ENCODE measurements around the gene UGT2A3. TPM values are rescaled to one million over a fixed set of nuclear protein-coding genes. Genes with fewer than 3 reads are reported as not detected.

Gene UGT2A3
- total RNA-seq = not detected

GRCh38 chr4:68951078-68951805 lies at the start of gene UGT2A3:
TSS of gene UGT2A3 (minus strand) at chr4:68951804. CDS start at chr4:68951760, 44 bp downstream.
- WGBS, 2 donors = 75 to 87% methylated on average over 5 of the region's 5 CpGs
- Histone ChIP-seq H3K27me3 (no peaks in the 10 kb centered on the region), H3K9me3 (no peaks in the 10 kb centered on the region), H3K4me1 (no peaks in the 10 kb centered on the region), H3K4me3 (replicated peaks in 1 of 3) (no peak within 1 kb of the TSS), H3K27ac (no peak within 1 kb of the TSS), H3K36me3 (no peaks in the 10 kb centered on the region)
- no peak for DNase-seq
- TF ChIP-seq POLR2A (IDR thresholded peaks at IDR 0.05) (no peak), CTCF (IDR thresholded peaks at IDR 0.05) (no peak)
- intact Hi-C loops (cut with DNase I) = no loop called here

DNA sequence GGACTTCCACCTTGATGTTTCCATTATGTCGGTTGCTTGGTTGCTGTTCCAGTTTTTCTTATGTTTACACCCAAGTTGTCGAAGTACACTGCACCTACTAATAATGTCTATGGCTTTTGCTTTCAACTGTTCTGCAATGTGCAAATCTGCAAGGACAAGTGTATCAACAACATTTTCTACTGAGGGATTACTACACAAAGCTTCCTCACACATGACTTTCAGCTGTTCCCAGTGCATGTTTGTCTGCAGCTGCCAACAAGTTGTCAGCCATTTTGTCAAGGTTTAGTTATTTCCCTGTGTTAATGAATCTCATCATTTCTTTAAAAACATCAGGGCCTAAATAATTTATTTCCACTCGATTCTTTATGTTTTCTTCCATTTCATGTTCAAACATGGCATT lies 45.4 kb upstream of the UGT2A3 start:
- Histone ChIP-seq H3K27ac (no peak overlapping the region), H3K27me3 (no peaks in the 10 kb centered on the region), H3K4me1 (no peaks in the 10 kb centered on the region), H3K36me3 (no peaks in the 10 kb centered on the region), H3K4me3 (replicated peaks in 1 of 3) (no peak overlapping the region), H3K9me3 (no peaks in the 10 kb centered on the region)
- intact Hi-C loops (cut with DNase I) = no loop called here
- no peak for DNase-seq
- WGBS, 2 donors = 83 to 91% methylated on average over 3 of the region's 3 CpGs
- TF ChIP-seq CTCF (IDR thresholded peaks at IDR 0.05) (no peak), POLR2A (IDR thresholded peaks at IDR 0.05) (no peak)

DNA sequence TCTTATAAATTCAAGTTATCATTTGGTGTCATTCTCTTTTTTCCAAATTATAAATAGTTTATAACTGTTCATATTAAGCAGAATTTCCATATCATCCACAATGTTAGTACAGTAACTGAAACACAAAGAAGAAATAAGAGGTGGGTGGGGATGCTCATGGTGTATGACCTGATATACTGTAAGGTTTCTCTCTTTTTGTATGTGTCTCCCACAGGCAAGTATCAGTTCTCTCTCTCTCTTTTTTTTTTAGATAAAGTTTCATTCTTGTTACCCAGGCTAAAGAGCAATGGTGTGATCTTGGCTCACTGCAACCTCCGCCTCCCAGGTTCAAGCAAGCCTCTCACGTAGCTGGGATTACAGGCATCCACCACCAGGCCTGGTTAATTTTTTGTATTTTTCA lies 43.7 kb upstream of the UGT2A3 start:
- no peak overlapping the region for H3K27ac ChIP-seq
- no peaks in the 10 kb centered on the region for H3K27me3 ChIP-seq
- no peak for TF ChIP-seq POLR2A (IDR thresholded peaks at IDR 0.05)
- TF ChIP-seq CTCF (IDR thresholded peaks at IDR 0.05) = no peak
- 91 to 95% methylated on average over 2 of the region's 2 CpGs for WGBS, 2 donors
- intact Hi-C loops (cut with DNase I) = no loop called here
- DNase-seq = no peak
- H3K36me3 ChIP-seq = no peaks in the 10 kb centered on the region
- no peak overlapping the region for H3K4me3 ChIP-seq (replicated peaks in 1 of 3)
- H3K9me3 ChIP-seq = no peaks in the 10 kb centered on the region
- no peaks in the 10 kb centered on the region for H3K4me1 ChIP-seq

GRCh38 chr4:68987007-68987406 lies 35.4 kb upstream of the UGT2A3 start:
- WGBS, 2 donors = 73 to 87% methylated on average over 2 of the region's 2 CpGs
- H3K27ac ChIP-seq = no peak overlapping the region
- no peak for DNase-seq
- H3K4me1 ChIP-seq = no peaks in the 10 kb centered on the region
- intact Hi-C loops (cut with DNase I) = no loop called here
- no peaks in the 10 kb centered on the region for H3K27me3 ChIP-seq
- H3K9me3 ChIP-seq = no peaks in the 10 kb centered on the region
- H3K4me3 ChIP-seq (replicated peaks in 1 of 3) = no peak overlapping the region
- TF ChIP-seq POLR2A (IDR thresholded peaks at IDR 0.05) (no peak), CTCF (IDR thresholded peaks at IDR 0.05) (no peak)
- no peaks in the 10 kb centered on the region for H3K36me3 ChIP-seq

- WGBS, 2 donors = 85 to 88% methylated on average over 1 of the region's 1 CpG
- intact Hi-C loops (cut with DNase I) = no loop called here
- Histone ChIP-seq H3K9me3 (no peaks in the 10 kb centered on the region), H3K36me3 (no peaks in the 10 kb centered on the region), H3K4me3 (replicated peaks in 1 of 3) (no peak overlapping the region), H3K27ac (no peak overlapping the region), H3K4me1 (no peaks in the 10 kb centered on the region), H3K27me3 (no peaks in the 10 kb centered on the region)
- TF ChIP-seq POLR2A (IDR thresholded peaks at IDR 0.05) (no peak), CTCF (IDR thresholded peaks at IDR 0.05) (no peak)
- DNase-seq = no peak
These were observed 33.8 kb upstream of the UGT2A3 start for GRCh38 chr4:68985442-68985841.
